HG03175 (cell line): ENCODE measurements around the gene SLC17A9.

ENCODE experiments used
- ATAC-seq: cut with Tn5 transposase; IDR thresholded peaks from one replicate; pipeline ENCODE4 v1.9.1; 2021; ENCODE audit warnings: mild to moderate bottlenecking, moderate library complexity; ENCODE audit not compliant: unreplicated experiment

The SLC17A9 gene

DNA sequence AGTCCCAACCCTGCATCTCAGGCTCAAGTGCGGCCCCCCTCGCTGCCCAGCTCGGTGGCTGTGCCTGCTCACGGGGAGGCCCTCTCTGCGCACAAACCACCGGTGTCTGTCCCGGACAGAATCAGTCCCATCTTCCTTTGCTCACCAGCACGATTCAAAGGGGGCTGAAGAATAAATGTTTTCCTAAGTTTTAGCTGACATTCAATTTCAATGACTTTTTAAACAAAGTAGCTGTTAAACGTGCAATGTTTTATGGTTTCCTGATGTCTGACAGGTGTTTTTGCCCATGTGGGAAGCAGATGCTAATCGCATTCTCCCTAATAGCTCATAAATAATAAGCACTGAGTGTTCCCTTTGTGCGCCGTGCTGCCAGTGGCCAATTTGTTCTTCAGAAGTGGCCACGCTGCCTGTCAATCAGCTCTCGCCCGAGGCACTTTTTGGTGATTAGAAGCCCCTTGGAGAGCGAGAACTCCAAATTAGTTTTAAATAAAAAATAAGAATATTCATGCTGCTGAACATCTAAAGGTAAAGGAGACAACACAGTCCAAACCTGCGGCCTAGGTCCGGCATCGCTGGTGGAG lies 28.0 kb downstream of the SLC17A9 start:
- ATAC-seq, result no peak

DNA sequence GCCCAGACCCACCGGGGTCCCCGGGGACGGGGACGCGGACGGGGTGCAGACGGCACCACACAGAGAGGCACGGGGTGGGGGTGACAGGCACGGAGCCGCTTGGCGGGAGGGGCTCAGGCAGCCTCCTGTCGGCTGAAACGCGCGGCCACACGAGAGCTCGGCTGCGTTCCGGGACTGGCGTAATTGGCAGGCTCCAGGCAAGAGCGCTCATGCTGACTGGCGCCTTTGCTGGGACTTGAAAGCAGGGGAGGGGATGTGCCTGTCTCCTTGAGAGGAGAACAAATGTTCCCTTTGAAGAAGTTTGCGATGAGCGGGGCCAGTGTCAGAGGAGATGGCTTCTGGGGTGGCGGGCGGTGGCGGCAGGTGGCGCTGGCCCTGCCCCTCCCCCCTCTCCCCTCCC lies 28.5 kb downstream of the SLC17A9 start:
- no peak for ATAC-seq

DNA sequence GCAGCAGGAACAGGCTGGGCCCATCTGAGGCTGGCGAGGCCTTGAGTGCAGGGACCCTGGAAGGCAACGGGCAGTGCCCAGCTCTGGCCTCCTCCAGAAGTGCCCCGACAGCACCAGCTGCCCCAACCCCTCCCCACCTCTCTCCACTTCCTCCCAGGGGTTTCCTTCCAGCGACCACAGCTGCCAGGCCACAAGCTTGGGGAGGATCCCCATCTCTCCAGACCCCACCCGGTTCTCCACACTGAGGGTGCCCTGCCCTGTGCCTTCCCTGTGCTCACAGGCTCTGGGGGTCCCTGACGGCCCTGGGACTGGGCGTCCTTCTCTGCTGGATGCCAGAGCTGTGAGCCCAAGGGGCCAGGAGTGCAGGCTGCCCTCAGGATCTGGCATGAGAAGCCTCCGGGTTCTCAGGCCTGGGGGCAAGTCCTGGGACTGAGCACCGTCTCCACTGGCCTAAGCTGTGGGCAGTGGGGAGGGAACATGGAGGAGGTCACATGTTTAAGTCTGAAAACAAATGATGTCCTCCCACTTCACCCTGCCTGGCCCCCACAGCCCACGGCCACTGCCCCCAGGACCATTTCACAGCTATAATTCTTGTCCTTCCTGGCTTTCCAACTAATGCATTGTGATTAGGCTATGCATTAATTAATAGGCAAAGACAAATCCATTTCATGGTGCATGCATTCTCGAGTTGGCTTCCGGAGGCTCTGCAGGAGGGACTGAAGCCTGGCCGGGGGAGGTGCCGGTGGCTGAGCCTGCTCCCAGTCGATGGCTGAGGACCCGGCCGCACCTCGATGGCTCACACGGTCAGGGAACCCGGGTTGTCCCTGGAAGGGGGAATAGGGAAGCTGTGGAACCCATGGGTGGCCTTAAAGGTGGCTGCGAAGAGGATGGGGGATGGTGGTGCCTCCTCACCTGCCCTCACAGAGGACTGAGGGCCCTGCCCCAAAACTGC lies 29.9 kb downstream of the SLC17A9 start:
- no peak for ATAC-seq

DNA sequence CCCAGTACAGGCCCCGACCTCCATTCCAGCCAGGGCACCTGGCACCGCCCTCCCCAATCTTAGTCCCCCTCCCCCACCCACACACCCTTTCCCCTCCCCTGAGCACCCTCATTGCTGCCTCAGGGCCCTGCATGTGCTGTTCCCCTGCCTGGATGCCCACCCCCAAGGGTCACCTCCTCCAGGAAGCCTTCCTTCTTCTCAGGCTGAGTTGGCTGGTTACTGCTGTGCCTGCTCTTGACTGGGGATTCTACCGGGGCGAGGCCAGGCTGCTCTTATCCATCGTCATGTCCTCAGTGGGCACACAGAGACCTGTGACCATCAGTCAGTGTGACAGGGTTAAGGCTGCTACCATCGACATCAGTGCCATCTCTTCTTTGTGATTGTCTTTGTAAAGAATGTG lies 30.7 kb downstream of the SLC17A9 start:
- ATAC-seq, result no peak

DNA sequence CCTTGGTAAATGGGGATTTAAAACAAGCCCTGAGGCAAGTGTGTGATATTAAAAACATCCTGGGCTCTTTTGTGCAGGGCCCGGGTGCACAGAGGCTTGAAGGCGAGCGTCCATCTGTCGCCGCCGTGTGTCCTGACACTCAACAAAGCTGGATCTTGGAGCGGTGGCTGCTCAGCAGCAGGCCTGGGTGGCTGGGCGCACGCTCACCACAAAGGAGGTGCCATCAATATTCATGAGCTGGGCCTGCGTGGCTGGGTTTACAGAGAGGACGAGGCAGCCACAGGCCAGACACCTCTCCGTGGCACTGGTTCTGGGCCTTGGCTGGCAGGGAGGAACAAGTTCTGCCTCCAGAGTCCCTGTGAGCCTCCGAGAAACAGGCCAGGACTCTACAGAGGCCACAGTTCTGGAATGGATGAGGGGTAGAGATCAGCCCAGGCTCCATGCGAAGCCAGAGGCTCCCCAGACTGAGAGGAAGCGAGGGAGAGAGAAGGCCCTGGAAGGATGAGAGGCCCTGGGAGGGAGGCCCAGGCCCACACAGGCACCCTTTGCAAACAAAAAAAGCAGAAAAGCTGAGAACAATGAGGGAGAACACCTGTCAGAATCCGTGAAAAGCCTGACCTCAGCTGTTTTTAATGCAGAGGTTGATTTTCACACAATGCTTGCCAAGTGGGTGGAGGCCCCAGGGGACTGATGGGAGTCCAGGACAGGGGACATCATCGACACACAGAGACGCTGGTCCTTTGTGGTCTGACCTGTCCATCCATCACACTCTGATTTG lies 32.3 kb downstream of the SLC17A9 start:
- no peak for ATAC-seq

DNA sequence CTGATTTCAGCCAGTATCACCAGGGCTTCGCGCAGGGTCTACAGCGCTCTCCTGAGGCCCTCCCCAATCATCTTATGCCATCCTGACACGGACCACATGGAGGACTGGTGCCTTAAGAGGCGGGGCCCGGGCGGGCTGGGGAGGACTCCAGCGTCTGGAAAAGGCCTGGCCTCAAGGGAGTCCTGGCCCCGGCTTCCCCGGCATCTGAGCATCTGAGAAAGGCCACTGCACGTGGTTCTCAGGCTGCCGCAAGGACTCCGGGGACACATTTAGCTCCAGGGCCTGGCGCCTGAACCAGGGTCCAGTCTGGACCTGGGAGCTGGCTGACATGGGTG lies 32.9 kb downstream of the SLC17A9 start:
- ATAC-seq, result no peak

DNA sequence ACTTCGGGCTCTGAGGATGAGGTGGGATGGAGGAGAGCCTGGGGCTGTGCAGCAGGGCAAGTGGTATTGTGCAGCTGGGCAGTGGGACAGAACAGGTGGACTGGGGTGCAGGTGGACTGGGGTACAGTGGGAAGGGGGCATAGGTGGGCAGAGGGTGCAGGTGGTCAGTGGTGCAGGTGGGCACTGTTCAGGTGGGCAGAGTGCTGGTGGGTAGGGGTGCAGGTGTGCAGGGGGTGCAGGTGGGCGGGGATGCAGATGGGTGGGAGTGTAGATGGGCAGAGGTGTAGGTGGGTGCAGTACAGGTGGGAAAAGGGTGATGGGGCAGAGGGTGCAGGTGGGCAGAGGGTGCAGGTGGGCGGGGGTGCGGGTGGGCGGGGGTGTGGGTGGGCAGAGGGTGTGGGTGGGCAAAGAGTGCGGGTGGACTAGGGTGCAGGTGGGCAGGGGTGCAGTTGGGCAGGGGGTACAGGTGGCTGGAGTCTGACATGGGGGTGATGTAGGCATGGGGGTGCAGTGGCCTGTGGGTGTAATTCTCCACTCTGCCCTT lies 33.8 kb downstream of the SLC17A9 start:
- no peak for ATAC-seq

DNA sequence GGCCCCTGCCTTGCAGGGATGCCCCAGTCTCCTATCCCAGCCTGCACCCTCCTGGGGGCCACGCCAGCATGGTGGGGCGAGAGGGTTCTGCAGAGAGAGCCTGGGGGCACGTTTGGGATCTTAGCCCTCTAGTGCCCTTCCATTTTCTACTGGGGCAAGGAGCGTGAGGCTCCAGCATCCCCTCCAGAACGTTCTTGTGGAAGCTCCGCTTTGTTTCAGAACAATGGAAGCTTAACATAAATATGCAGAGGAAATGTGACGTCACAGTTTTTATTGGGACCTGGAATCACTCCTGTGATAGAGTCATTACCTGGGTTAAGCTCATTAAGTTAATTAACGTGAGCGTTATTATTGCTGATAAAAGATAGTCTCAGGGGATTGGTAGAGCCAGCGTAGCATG lies 34.6 kb downstream of the SLC17A9 start:
- ATAC-seq, result no peak

DNA sequence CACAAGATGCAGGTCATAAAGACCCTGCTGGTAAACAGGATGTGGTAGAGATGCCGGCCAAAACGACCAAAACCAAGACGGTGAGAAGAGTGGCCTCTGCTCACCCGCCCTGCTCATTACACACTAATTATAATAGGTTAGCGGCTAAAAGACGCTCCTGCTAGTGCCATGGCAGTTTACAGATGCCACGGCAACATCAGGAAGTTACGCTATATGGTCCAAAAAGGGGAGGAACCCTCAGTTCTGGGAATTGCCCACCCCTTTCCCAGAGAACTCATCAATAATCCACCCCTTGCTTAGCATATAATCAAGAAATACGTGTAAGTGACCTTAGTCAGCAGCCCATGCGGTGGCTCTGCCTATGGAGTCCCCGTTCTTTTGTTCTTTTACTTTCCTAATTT lies 36.7 kb downstream of the SLC17A9 start:
- no peak for ATAC-seq

DNA sequence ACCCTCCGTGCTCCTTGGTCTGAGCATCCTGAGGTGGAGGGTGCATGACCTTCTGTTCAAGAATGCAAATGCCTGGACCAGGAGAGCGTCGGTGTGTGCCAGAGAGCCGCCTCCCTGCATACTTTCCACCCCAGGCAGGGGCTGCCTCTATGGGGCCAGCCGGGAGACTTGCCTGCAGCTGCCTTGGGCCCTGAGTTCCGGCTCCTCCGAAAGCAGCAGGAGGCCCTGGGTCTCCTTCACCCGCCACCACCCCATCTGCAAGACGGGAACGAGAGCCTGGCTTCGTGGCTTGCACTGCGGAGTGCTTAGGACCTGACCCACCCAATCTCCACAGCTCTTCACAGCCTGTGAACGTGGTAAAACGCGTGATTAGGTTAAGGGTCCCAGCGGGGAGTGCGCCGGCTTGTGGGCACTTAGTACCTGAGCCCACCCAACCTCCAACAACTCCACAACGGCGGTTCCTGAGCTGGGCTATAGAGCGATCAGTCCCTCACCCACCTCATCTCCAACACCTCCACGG lies 37.9 kb downstream of the SLC17A9 start:
- no peak for ATAC-seq

DNA sequence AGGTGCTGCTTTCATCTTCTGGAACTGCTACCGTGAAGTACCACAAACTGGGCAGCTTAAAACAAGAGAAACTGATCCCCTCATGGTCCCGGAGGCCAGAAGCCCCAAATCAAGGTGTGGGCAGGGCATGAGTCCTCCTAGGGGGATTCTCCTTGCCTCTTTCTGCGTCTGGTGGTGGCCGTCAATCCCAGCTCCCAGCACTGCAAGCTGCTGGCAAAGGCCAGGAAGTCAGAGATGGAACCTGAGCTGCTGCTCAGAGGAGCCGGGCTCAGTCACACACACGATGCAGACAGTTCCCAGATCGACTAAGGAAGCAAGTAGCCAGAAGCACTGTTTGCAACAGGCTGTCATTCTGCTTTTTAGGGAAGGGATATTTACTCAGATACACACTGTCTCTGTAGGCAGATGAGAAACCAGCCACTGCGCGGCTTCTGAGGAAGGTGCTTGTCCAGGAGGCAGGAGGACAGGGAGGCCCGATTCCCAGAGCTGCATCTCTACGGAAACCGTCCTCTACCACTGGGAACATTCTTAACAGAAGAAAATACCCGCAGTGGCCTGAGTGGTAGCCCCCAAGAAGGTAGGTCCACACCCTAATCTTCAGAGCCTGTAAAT lies 38.8 kb downstream of the SLC17A9 start:
- ATAC-seq, result no peak

DNA sequence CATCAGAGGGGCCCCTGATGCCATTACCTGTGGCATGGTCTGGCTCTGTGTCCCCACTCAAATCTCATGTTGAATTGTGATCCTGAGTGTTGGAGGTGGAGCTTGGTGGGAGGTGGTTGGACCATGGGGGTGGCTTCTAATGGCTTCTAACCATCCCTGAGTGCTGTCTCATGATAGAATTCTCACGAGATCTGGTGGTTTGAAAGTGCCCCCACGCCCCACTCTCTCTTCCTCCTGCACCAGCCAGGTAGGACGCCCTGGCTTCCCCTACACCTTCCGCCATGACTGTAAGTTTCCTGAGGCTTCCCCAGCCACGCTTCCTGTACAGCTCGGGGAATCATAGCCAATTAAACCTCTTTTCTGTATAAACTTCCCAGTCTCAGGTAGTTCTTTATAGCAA lies 39.4 kb downstream of the SLC17A9 start:
- ATAC-seq, result no peak

DNA sequence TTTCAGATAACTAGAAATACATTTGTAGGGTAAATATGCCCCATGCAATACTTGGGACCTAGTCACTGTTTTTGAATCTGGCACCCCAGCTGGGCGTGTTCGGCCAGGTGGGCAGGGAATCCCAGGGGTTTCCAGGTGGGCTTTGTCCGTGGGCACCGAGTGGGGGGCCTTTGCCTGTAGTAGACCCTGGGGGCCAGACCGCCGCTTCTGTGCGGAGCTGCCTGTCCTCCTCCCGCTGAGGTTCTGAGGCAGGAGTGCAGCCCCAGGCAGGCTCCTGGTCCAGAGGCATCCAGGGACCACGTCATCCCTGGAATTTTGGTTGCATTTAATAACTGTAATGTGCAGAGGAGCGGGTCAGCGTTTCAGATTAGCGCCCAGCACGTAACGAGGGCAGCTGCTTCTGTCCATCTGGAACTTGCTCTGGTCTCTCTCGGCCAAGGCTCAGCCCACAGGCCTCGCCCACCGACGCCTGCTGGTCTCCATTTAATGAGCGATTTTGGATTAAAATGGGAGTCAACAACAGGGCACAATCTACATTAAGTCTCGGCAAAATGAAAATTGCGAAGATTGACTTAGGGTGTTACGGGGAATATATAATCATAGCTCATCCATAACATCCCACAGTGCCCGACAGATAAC lies 41.5 kb downstream of the SLC17A9 start:
- no peak for ATAC-seq

DNA sequence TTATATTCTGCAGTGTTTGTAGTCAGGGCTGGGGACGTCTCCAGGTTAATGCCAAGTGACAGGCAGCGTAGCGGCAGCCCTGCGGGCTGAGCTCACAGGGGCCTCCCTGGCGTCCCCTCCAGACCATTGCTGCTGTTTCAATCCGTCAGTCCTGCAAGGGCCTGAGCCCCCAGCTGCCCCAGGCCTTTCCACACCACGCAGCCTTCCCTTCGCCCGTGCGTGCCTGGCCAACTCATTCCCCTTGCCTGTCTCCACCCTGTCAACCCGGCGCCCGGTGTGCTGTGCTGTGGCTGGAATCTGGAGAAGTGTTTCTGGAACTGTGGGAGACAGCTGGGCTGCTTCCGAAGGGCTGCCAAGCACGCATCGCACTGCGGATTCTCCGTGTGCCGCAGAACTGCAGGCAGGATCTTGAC lies 42.4 kb downstream of the SLC17A9 start:
- no peak for ATAC-seq

DNA sequence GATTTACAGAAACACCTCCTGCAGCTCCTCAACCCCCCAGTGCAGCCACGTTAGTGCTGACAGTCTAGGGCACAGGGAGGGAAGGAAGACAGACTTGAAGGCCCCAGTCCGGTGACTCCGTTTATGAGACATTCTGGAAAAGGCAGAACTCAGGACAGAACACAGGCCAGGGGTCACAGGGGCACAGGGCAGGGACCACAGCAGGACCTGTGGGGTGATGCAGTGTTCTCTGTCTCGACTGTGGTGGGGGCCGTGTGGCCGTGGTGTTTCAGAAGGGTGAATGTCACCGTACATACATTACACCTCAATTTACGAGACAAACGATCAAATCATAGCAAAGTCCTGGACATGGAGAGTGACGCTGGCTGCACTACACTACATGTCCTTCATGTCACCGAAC lies 43.0 kb downstream of the SLC17A9 start:
- ATAC-seq, result no peak

DNA sequence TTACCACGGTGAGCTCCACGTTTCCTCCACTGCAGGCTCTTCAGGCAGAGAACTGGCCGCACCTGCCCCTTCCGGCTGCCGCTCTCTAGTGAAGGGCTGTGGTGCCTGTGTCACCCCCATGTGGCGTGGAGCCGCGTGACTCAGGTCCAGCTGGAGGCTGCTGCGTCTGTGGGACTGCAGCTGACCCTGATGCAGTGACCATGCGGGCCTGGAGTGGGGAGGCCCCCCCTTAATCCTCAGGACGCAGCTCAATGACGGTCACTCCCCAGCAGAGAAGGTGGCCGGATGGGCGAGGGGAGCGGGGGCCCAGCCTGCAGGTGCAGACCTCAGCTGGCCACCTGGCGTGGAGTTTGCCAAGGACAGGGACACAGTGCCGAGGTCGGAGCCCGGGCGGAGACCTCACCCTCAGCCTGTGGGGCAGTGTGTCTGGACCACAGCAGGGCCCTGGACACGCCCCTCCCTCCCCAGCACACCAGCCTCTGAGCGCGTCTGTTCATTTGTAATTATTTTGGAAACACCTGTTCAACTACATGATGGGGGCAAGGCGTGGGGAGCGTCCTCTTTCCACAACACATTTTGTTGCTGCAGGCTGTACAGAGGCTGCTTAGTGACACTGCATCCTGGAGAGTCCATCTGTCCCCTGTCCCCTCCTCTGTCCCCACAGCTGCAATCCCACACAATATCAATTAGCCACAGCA lies 43.5 kb downstream of the SLC17A9 start:
- no peak for ATAC-seq

DNA sequence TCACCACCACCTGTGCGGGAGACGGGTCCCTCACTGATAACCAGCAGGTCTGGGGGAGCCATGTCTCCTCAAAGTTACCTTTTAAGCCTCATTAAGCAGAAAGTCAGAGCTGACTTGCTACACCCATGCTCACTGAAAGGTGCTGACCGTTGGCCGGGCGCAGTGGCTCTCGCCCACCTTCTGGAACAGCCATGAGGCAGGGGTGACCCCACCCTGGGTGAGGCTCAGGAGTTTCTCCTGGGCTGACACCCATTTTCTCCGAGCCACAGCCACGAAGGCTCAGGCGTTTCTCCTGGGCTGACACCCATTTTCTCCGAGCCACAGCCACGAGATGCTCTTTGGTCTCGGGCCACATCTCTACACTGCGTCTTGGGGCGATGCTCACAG lies 44.1 kb downstream of the SLC17A9 start:
- ATAC-seq, result no peak

DNA sequence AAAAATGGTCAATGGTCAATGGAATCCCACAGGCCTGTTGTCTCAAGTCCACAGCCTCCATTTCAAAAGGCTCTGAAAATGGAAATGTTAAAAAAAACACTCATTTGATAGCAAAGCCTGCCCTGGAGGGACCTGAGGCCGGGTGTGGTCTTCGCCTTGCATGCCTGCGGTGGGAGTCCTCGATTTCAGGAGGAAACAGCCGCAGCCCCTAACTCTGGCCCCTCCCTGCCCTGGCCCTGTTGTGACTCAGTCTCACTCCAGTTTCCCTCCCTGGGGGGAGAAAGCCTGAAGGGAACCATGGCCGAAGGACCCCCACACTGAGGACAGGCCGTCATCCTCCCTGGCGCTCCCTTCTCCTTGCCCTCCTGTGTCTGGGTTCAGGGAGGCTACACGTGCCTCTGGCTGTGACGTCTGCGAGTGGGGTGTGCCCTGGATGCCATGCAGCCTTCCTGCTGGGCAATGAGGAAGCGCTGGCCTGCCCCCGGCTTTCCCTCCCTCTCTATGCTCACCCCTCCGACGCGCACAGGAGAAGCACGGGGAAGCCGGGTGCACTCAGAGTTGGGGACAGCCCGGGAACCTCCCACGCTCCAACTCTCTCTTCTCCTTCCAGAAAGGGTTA lies 45.0 kb downstream of the SLC17A9 start:
- ATAC-seq, result no peak

DNA sequence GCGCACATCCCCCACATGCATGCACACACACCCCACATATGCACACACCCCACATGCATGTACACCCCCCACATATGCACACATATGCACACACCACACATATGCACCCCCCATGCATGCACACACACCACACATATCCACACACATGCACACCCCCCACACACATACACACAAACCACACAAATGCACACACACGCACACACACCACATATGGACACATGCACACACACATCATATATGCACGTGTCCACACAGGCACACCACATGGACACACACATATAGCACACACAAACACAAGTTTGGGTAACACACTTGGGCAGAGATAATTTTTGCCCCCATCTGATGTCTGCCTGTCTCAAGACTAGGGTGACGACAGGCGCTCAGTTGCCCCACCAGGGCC lies 45.9 kb downstream of the SLC17A9 start:
- ATAC-seq, result no peak
